SJSA1 (cell line): Measurements from ENCODE around the gene CFAP107. TPM values are rescaled to one million over a fixed set of nuclear protein-coding genes. Genes with fewer than 3 reads are reported as not detected.

Experiments used
- DNase-seq, 2 experiments: peaks; one replicate each; pipeline ENCODE4 v3.0.0-alpha.2; 2015 to 2020; ENCODE audit warnings: low spot score in 2 of 2, low read depth in 1 of 2
- H3K27ac ChIP-seq: fragments of 250-450 bp; sonication (Bioruptor Pico); 2 replicates; pipeline ENCODE4 v1.5.1; 2020; ENCODE audit warnings: mild to moderate bottlenecking, moderate library complexity
- H3K27me3 ChIP-seq: fragments of 250-450 bp; sonication (Bioruptor Pico); replicated peaks from 2 replicates; pipeline ENCODE4 v1.5.1; 2020; ENCODE audit warnings: mild to moderate bottlenecking, moderate library complexity
- H3K36me3 ChIP-seq: fragments of 250-450 bp; sonication (Bioruptor Pico); 2 replicates; pipeline ENCODE4 v1.5.1; 2020; ENCODE audit warnings: mild to moderate bottlenecking
- H3K4me1 ChIP-seq: fragments of 250-450 bp; sonication (Bioruptor Pico); replicated peaks from 2 replicates; pipeline ENCODE4 v1.6.1; 2021; ENCODE audit warnings: mild to moderate bottlenecking
- H3K4me3 ChIP-seq: fragments of 250-450 bp; sonication (Bioruptor Pico); 2 replicates; pipeline ENCODE4 v1.5.1; 2020; ENCODE audit warnings: mild to moderate bottlenecking
- H3K9me3 ChIP-seq: fragments of 250-450 bp; sonication (Bioruptor Pico); replicated peaks from 2 replicates; pipeline ENCODE4 v1.5.1; 2020; ENCODE audit warnings: mild to moderate bottlenecking
- total RNA-seq: library from RNA; depleted of rRNA; stranded (reverse); fragments of >200 nt; shearing (Covaris generic); gene quantifications from 2 replicates; pipeline ENCODE4 v1.2.3, GENCODE V29; 2014

Gene CFAP107
- total RNA-seq, 1 experiment from 2014 or later, result not detected

DNA sequence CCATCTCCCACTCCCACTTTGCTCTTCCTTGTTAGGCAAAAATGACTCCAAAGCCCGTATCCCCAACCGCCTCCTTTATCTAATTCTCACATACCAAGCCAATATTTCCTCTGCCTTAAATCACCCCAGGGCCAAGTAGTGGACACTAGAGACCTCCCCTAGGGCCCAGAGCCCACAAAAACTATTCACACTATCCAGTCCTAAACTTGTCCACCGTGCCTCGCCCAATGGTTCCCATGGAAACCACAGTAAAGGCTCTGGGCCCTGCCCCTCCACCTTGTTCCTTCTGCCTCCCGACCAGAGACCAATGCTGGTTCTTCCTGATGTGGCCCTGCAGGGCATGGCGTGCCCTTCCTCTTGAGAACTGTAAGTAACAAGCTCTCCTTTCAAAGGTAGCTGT is 11.8 kb downstream of the CFAP107 start:
- no peaks in the 10 kb centered on the region for H3K4me1 ChIP-seq
- no peaks in the 10 kb centered on the region for H3K27me3 ChIP-seq
- no peaks in the 10 kb centered on the region for H3K36me3 ChIP-seq
- H3K4me3 ChIP-seq, result no peak overlapping the region
- H3K9me3 ChIP-seq, result no peaks in the 10 kb centered on the region
- no peak for DNase-seq
- no peak overlapping the region for H3K27ac ChIP-seq

DNA sequence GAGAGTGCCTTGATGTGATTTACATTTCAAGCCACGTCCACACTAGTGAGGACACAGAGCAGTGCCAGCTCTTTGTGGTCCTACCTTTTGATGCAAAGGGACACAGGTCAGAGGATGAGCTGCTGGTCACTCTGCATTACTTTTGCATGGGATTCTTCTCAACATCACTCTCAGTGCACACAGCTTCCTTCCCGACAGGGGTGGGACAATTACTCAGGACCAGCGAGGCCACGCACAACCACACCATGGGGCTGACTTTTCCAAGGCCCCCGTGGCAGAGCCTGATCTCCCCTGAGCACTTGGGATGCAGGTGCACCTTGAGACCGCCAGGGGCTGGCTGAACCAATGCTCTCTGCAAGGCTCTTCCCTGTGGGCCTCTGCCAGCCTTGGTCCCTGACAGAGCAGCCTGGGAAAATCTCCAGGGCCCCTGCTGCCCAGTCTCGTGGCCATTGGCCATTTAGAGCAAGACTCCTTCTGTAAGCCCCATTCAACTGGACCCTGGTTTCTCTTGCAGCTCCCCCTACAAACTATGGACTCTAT is 14.3 kb downstream of the CFAP107 start:
- H3K4me1 ChIP-seq, result no peaks in the 10 kb centered on the region
- no peak overlapping the region for H3K4me3 ChIP-seq
- no peaks in the 10 kb centered on the region for H3K36me3 ChIP-seq
- H3K27me3 ChIP-seq, result no peaks in the 10 kb centered on the region
- H3K9me3 ChIP-seq, result no peaks in the 10 kb centered on the region
- no peak overlapping the region for H3K27ac ChIP-seq
- no peak for DNase-seq

GRCh38 chr1:12761781-12762180 is 15.8 kb downstream of the CFAP107 start:
- H3K36me3 ChIP-seq, result no peaks in the 10 kb centered on the region
- H3K9me3 ChIP-seq, result no peaks in the 10 kb centered on the region
- H3K4me3 ChIP-seq, result no peak overlapping the region
- no peaks in the 10 kb centered on the region for H3K27me3 ChIP-seq
- no peak for DNase-seq
- no peaks in the 10 kb centered on the region for H3K4me1 ChIP-seq
- no peak overlapping the region for H3K27ac ChIP-seq

GRCh38 chr1:12762766-12763165 is 16.8 kb downstream of the CFAP107 start:
- no peaks in the 10 kb centered on the region for H3K9me3 ChIP-seq
- H3K4me1 ChIP-seq, result no peaks in the 10 kb centered on the region
- no peak overlapping the region for H3K27ac ChIP-seq
- H3K36me3 ChIP-seq, result no peaks in the 10 kb centered on the region
- no peak for DNase-seq
- no peaks in the 10 kb centered on the region for H3K27me3 ChIP-seq
- no peak overlapping the region for H3K4me3 ChIP-seq

GRCh38 chr1:12763479-12763878 is 17.5 kb downstream of the CFAP107 start:
- Histone ChIP-seq H3K36me3 (no peaks in the 10 kb centered on the region), H3K9me3 (no peaks in the 10 kb centered on the region), H3K4me3 (no peak overlapping the region), H3K4me1 (no peaks in the 10 kb centered on the region), H3K27ac (no peak overlapping the region), H3K27me3 (no peaks in the 10 kb centered on the region)
- no peak for DNase-seq

GRCh38 chr1:12764016-12764415 is 18.0 kb downstream of the CFAP107 start:
- no peak for DNase-seq
- H3K27me3 ChIP-seq, result no peaks in the 10 kb centered on the region
- no peaks in the 10 kb centered on the region for H3K36me3 ChIP-seq
- no peaks in the 10 kb centered on the region for H3K9me3 ChIP-seq
- no peaks in the 10 kb centered on the region for H3K4me1 ChIP-seq
- H3K4me3 ChIP-seq, result no peak overlapping the region
- H3K27ac ChIP-seq, result no peak overlapping the region

- Histone ChIP-seq H3K27ac (no peak overlapping the region), H3K4me1 (no peaks in the 10 kb centered on the region), H3K27me3 (no peaks in the 10 kb centered on the region; the same call in 1 of the 2 replicates), H3K36me3 (no peaks in the 10 kb centered on the region), H3K4me3 (no peak overlapping the region), H3K9me3 (no peaks in the 10 kb centered on the region)
- DNase-seq, result no peak
These were observed 23.0 kb downstream of the CFAP107 start for GRCh38 chr1:12769031-12769430.

DNA sequence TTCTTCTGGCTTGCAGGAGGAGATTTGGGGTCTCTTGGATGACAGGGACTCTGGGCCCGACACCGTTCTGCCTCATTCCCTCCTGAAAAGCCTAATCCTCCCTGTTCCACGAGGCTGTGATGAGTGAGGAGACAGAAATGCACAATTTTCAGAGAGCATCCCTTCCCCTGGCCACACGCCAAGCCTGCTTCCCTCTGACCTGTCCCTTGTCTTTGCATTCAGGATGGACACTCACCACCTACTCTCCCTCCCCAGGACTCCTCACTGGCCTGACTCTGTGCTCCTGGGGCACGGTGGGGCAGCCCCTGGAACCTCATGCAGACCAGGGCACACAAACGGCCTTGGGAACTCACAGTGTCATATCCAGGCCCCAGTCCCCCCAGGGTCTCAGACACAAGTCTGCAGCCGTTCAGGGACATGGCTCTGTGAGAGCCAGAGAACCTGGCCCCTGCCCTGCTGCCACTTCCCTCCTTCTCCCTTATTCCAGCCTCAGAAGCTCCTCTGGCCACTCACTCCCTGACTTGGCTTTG is 24.0 kb downstream of the CFAP107 start:
- H3K9me3 ChIP-seq, result no peaks in the 10 kb centered on the region
- H3K36me3 ChIP-seq, result no peaks in the 10 kb centered on the region
- no peak overlapping the region for H3K27ac ChIP-seq
- DNase-seq, result no peak
- no peak overlapping the region for H3K4me3 ChIP-seq
- H3K4me1 ChIP-seq, result no peaks in the 10 kb centered on the region
- H3K27me3 ChIP-seq, result no peaks in the 10 kb centered on the region; the same call in 1 of the 2 replicates

- Histone ChIP-seq H3K27ac (no peak overlapping the region), H3K27me3 (no peaks in the 10 kb centered on the region; the same call in 1 of the 2 replicates), H3K4me3 (no peak overlapping the region), H3K4me1 (no peaks in the 10 kb centered on the region), H3K9me3 (no peaks in the 10 kb centered on the region), H3K36me3 (no peaks in the 10 kb centered on the region)
- DNase-seq, result no peak
These were observed 24.6 kb downstream of the CFAP107 start for GRCh38 chr1:12770620-12771019.

- H3K27ac ChIP-seq, result no peak overlapping the region
- no peak for DNase-seq
- H3K36me3 ChIP-seq, result no peaks in the 10 kb centered on the region
- no peaks in the 10 kb centered on the region for H3K4me1 ChIP-seq
- H3K27me3 ChIP-seq, result no peaks in the 10 kb centered on the region; the same call in 1 of the 2 replicates
- H3K4me3 ChIP-seq, result no peak overlapping the region
- no peaks in the 10 kb centered on the region for H3K9me3 ChIP-seq
These were observed 25.2 kb downstream of the CFAP107 start for GRCh38 chr1:12771186-12771585.

DNA sequence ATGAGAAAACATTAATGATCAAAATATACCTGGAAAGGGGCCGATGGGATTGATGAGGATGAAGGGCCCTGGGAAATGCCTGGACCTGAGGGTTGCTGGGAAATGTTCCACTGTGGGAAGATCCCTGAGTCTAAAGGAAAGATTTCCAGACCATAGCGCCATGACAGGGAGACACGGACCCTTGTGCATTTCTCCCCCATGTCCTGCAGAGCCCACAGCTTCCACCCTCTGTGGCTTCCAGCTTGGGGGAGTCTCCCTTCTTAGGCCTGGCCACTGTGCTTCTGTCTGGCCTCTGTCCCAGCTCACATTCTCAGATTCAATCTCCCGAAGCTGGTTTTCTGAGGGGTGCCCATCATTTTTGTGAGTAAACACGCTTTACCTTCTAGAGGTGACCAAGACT is 26.5 kb downstream of the CFAP107 start:
- no peak overlapping the region for H3K4me3 ChIP-seq
- no peak overlapping the region for H3K27ac ChIP-seq
- no peak for DNase-seq
- H3K4me1 ChIP-seq, result no peaks in the 10 kb centered on the region
- H3K36me3 ChIP-seq, result no peaks in the 10 kb centered on the region
- no peaks in the 10 kb centered on the region; the same call in 1 of the 2 replicates for H3K27me3 ChIP-seq
- no peaks in the 10 kb centered on the region for H3K9me3 ChIP-seq

- H3K9me3 ChIP-seq, result no peaks in the 10 kb centered on the region
- H3K4me3 ChIP-seq, result no peak within 1 kb of the TSS
- H3K36me3 ChIP-seq, result no peaks in the 10 kb centered on the region
- H3K4me1 ChIP-seq, result no peaks in the 10 kb centered on the region
- DNase-seq, result no peak
- H3K27ac ChIP-seq, result no peak within 1 kb of the TSS
- H3K27me3 ChIP-seq, result no peaks in the 10 kb centered on the region; the same call in 1 of the 2 replicates
These were observed 27.4 kb downstream of the CFAP107 start, which contains the start of gene PRAMEF12 for GRCh38 chr1:12773438-12773837. Gene PRAMEF12 (plus strand): TSS chr1:12773738. CDS start chr1:12774868, 1,130 bp downstream.

- Histone ChIP-seq H3K4me3 (no peak overlapping the region), H3K27me3 (no peaks in the 10 kb centered on the region), H3K9me3 (no peaks in the 10 kb centered on the region), H3K36me3 (no peaks in the 10 kb centered on the region), H3K27ac (no peak overlapping the region), H3K4me1 (no peaks in the 10 kb centered on the region)
- no peak for DNase-seq
These were observed 28.9 kb downstream of the CFAP107 start for GRCh38 chr1:12774801-12775345.

DNA sequence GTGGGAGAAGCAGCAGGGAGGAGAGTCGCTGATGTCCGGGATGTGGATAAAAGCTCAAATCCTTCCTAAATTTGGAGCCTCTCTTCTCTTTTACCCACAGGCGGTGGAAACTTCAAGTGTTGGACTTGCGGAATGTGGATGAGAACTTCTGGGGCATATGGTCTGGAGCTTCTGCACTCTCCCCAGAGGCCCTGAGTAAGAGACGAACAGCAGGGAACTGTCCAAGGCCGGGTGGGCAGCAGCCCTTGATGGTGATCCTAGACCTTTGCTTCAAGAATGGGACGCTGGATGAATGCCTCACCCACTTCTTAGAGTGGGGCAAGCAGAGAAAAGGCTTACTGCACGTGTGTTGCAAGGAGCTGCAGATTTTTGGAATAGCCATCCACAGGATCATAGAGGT is 29.4 kb downstream of the CFAP107 start:
- H3K27ac ChIP-seq, result no peak overlapping the region
- no peaks in the 10 kb centered on the region for H3K9me3 ChIP-seq
- no peaks in the 10 kb centered on the region for H3K4me1 ChIP-seq
- H3K4me3 ChIP-seq, result no peak overlapping the region
- H3K36me3 ChIP-seq, result no peaks in the 10 kb centered on the region
- DNase-seq, result no peak
- H3K27me3 ChIP-seq, result no peaks in the 10 kb centered on the region
